C4-2B (cell line): ENCODE data around the gene FAM120B.

Experiments
- CTCF ChIP-seq: fragments of 450-650 bp; conservative IDR thresholded peaks from 2 replicates; pipeline ENCODE4 v1.5.1; 2017; ENCODE audit warnings: mild to moderate bottlenecking
- ZFX ChIP-seq: fragments of 450-650 bp; IDR thresholded peaks from 2 replicates; pipeline ENCODE4 v1.6.1; 2017

GRCh38 chr6:170329321-170329720 is 22.8 kb downstream of the FAM120B start:
- TF ChIP-seq CTCF (no peak), ZFX (no peak)
